NCI-H2196 (cell line): ENCODE measurements around the gene PRAMEF5.
"Not testable (repeated sequence)": the region's sequence is repeated elsewhere in the genome, so short reads cannot be mapped to it uniquely, and the experiment has no call there.

Source experiments
- DNase-seq: peaks from one replicate; lab custom pipeline; 2025; ENCODE audit not compliant: unreplicated experiment; lab: John Stamatoyannopoulos, UW

Gene PRAMEF5

DNA sequence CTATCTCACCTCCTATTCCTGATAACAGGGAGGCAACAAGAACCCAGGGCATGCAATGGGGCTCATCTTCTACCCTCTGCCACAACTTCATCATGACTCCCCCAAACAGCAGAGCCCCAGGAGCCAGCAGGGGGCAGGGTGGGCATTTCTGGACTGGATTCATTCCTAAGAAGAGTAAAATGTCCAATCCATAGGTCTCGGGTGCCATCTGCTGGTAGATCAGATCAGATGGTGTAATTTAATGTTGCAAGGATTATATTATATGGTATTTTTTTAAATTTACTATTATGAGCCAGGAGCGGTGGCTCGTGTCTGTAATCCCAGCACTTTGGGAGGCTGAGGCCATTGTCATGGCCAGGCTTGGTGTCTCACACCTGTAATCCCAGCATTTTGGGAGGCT, 11.1 kb downstream of the PRAMEF5 start:
- not testable (repeated sequence) for DNase-seq

DNA sequence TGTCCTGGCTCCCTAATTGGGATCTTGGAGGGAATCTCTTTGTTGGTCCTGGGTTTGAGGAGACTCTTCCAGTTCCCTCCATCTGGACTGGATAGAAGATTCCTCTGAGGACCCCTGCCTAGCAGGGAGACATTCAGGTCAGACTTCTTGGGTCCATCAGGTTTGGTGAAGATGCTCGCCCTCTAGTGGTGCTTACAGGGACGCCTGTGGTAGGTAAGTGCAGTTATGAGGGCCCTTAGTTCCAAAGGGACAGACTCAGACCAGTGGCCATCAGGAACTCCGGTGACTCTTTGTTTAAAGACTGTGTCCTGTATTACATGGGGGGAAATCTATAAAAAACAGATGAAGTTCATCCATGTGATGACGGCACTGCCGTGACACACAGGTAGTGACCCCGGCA, 23.0 kb downstream of the PRAMEF5 start:
- not testable (repeated sequence) for DNase-seq

DNA sequence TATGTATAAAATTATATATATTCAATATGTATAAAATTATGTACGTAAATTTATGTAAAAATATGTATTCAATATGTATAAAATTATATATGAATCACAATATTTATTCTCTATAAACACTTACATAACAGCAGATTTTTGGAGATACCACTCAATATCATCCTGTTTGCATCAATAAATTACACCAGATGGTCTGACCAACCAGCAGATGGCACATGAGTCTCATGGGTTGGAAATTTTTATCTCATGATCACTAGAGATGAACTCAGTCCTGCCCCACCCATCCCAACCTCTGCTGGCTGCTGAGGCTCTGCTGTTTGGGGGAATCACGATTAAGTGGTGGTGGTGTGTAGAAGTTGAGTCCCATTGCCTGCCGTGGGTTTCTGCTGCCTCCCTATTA, 25.6 kb downstream of the PRAMEF5 start:
- DNase-seq = not testable (repeated sequence)

DNA sequence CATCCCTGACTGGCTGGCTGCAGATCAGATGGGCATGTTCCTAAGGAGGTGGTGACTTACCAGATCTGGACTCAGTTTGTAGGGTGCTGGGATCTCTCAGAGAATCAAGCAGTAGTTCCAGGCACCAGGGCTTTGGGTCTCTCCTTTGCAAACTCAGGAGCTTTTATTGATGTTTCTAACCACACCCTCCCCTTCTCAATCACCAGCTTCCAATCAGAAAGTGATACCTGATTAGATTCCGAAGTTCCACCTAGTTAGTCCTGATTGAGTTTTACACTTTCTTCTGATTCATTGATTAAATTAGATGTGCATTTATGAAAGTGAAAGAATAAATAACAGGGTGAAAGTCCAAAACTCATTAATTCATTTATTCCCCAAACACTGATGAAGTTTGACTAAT, 31.0 kb downstream of the PRAMEF5 start, which contains the start of gene PRAMEF8:
Gene PRAMEF8, minus strand, starts transcription at position 101 of the 400 bp plus-strand sequence. CDS start 1,046 bp downstream, outside the sequence.
- DNase-seq = not testable (repeated sequence)

GRCh38 chr1:13289030-13289429, 35.0 kb downstream of the PRAMEF5 start:
- DNase-seq = not testable (repeated sequence)

DNA sequence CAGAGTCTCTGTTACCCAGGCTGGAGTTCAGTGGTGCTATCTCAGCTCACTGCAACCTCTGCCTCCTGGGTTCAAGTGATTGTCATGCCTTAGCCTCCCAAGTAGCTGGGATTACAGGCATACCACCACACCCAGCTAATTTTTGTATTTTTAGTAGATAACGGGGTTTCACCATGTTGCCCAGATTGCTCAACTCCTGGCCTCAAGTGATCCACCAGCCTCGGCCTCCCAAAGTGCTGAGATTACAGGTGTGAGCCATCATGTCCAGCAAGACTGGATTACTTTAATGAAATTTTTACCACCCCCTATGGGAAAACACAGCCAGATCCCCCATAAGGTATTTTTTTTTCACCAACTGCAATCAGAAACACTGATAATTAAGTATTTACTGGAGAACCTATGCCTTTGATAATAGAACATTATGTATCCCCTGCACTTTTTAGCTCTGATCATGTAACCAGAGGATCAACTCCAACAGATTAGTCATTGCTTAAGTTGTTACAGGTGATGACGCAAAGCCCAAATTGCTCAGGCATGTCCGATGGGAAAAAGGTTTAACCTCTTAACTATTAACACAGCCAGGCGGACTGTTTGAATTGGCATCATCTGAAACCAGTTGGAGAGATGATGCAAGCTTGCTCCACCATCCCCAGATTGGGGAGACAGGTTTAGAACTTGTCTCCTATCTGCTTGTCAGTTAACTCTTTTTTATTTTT, 43.4 kb downstream of the PRAMEF5 start:
- not testable (repeated sequence) for DNase-seq

- not testable (repeated sequence) for DNase-seq
Observed at GRCh38 chr1:13298699-13299098, 44.7 kb downstream of the PRAMEF5 start.

GRCh38 chr1:13302197-13302596, 48.2 kb downstream of the PRAMEF5 start:
- not testable (repeated sequence) for DNase-seq

- DNase-seq = not testable (repeated sequence)
Observed at GRCh38 chr1:13303239-13303638, 49.2 kb downstream of the PRAMEF5 start, which contains the start of gene PRAMEF33. Gene PRAMEF33 (plus strand): TSS chr1:13303539. CDS start chr1:13305955, 2,416 bp downstream.
